Measurements from ENCODE around the gene DIPK2A. TPM values are rescaled to one million over a fixed set of nuclear protein-coding genes. Genes with fewer than 3 reads are reported as not detected.

The DIPK2A gene
- total RNA-seq, 1 donor from 2014 or later = 6.3 TPM

Other genes starting within 250 kb of the DIPK2A start
- 5.6 TPM for gene SLC9A9, start 123.4 kb upstream of the DIPK2A start, total RNA-seq